Measurements from ENCODE around the gene SPAG17. TPM values are rescaled to one million over a fixed set of nuclear protein-coding genes. Genes with fewer than 3 reads are reported as not detected.
A peak's percentile ranks its signal among the peaks of the same experiment; 100 is the strongest.

The SPAG17 gene
- total RNA-seq, 1 experiment from 2014 or later, result not detected

GRCh38 chr1:118159569-118159968 is 25.5 kb downstream of the SPAG17 start:
- no peak for TF ChIP-seq CTCF (IDR thresholded peaks at IDR 0.05; ENCODE audit: unreplicated experiment)
- H3K4me3 Mint-ChIP-seq (ENCODE audit: unreplicated experiment), result no peak overlapping the region
- ChIA-PET CTCF (interaction anchor here (0.6 to 1.8 kb wide), 5 partner anchors 74 to 1116 kb away, joined by 3 to 12 read pairs (median 3); no protein-coding TSS in a partner anchor), POLR2A (interaction anchor here (0.6 to 3.0 kb wide), 3 partner anchors 50 to 652 kb away, joined by 3 to 14 read pairs (median 3); no protein-coding TSS in a partner anchor)
- no peaks in the 10 kb centered on the region for H3K27me3 Mint-ChIP-seq (ENCODE audit: insufficient read depth, unreplicated experiment)
- intact Hi-C loops (cut with micrococcal nuclease), result loop anchor here (5.0 to 10.0 kb wide), 4 partner anchors 48 to 785 kb away; no protein-coding TSS in a partner anchor
- BruUV-seq (replicated peaks), result no TSS peak
- peaks cover 18% of the 10 kb centered on the region for H3K4me1 Mint-ChIP-seq (ENCODE audit: insufficient read depth, unreplicated experiment)
- H3K36me3 Mint-ChIP-seq (ENCODE audit: insufficient read depth, unreplicated experiment), result no peaks in the 10 kb centered on the region
- H3K27ac Mint-ChIP-seq (ENCODE audit: low read depth, unreplicated experiment), result peak overlapping the region; percentile 3
- DNase-seq (ENCODE audit: unreplicated experiment), result no peak
- H3K9me3 Mint-ChIP-seq (ENCODE audit: unreplicated experiment), result no peaks in the 10 kb centered on the region

GRCh38 chr1:118158924-118159323 is 26.1 kb downstream of the SPAG17 start:
- intact Hi-C loops (cut with micrococcal nuclease), result loop anchor here (5.0 to 10.0 kb wide), 4 partner anchors 48 to 786 kb away; no protein-coding TSS in a partner anchor
- peak; percentile 31 for DNase-seq (ENCODE audit: unreplicated experiment)
- POLR2A ChIA-PET, result interaction anchor here (0.8 to 3.0 kb wide), 2 partner anchors 50 to 52 kb away, joined by 3 to 14 read pairs; no protein-coding TSS in a partner anchor
- H3K36me3 Mint-ChIP-seq (ENCODE audit: insufficient read depth, unreplicated experiment), result no peaks in the 10 kb centered on the region
- no peak overlapping the region for H3K4me3 Mint-ChIP-seq (ENCODE audit: unreplicated experiment)
- peaks cover 18% of the 10 kb centered on the region for H3K4me1 Mint-ChIP-seq (ENCODE audit: insufficient read depth, unreplicated experiment)
- H3K27me3 Mint-ChIP-seq (ENCODE audit: insufficient read depth, unreplicated experiment), result no peaks in the 10 kb centered on the region
- H3K27ac Mint-ChIP-seq (ENCODE audit: low read depth, unreplicated experiment), result peak overlapping the region; percentile 3
- BruUV-seq (replicated peaks), result no TSS peak
- no peaks in the 10 kb centered on the region for H3K9me3 Mint-ChIP-seq (ENCODE audit: unreplicated experiment)
- CTCF ChIA-PET, result interaction anchor here (0.6 to 1.8 kb wide), 3 partner anchors 75 to 116 kb away, joined by 3 to 12 read pairs (median 3); no protein-coding TSS in a partner anchor
- no peak for TF ChIP-seq CTCF (IDR thresholded peaks at IDR 0.05; ENCODE audit: unreplicated experiment)

- TF ChIP-seq CTCF (IDR thresholded peaks at IDR 0.05; ENCODE audit: unreplicated experiment), result no peak
- H3K36me3 Mint-ChIP-seq (ENCODE audit: insufficient read depth, unreplicated experiment), result no peaks in the 10 kb centered on the region
- no peaks in the 10 kb centered on the region for H3K9me3 Mint-ChIP-seq (ENCODE audit: unreplicated experiment)
- no peaks in the 10 kb centered on the region for H3K27me3 Mint-ChIP-seq (ENCODE audit: insufficient read depth, unreplicated experiment)
- no TSS peak for BruUV-seq (replicated peaks)
- ChIA-PET POLR2A (interaction anchor here (0.6 kb wide), 1 partner anchor 200 kb away, joined by 3 read pairs; no protein-coding TSS in a partner anchor), CTCF (no interaction called here)
- H3K4me3 Mint-ChIP-seq (ENCODE audit: unreplicated experiment), result no peak overlapping the region
- DNase-seq (ENCODE audit: unreplicated experiment), result no peak
- intact Hi-C loops (cut with micrococcal nuclease), result loop anchor here (5.0 to 10.0 kb wide), 4 partner anchors 50 to 787 kb away; no protein-coding TSS in a partner anchor
- peaks cover 18% of the 10 kb centered on the region for H3K4me1 Mint-ChIP-seq (ENCODE audit: insufficient read depth, unreplicated experiment)
- H3K27ac Mint-ChIP-seq (ENCODE audit: low read depth, unreplicated experiment), result no peak overlapping the region
Observed at GRCh38 chr1:118157506-118157905, 27.5 kb downstream of the SPAG17 start.

- no peak for DNase-seq (ENCODE audit: unreplicated experiment)
- no TSS peak for BruUV-seq (replicated peaks)
- TF ChIP-seq CTCF (IDR thresholded peaks at IDR 0.05; ENCODE audit: unreplicated experiment), result no peak
- no peaks in the 10 kb centered on the region for H3K36me3 Mint-ChIP-seq (ENCODE audit: insufficient read depth, unreplicated experiment)
- no peaks in the 10 kb centered on the region for H3K9me3 Mint-ChIP-seq (ENCODE audit: unreplicated experiment)
- ChIA-PET CTCF (interaction anchor here (0.7 to 3.3 kb wide), 26 partner anchors 9 to 1215 kb away, joined by 3 to 31 read pairs (median 4); no protein-coding TSS in a partner anchor), POLR2A (no interaction called here)
- intact Hi-C loops (cut with micrococcal nuclease), result loop anchor here (5.0 to 10.0 kb wide), 4 partner anchors 52 to 790 kb away; no protein-coding TSS in a partner anchor
- H3K27ac Mint-ChIP-seq (ENCODE audit: low read depth, unreplicated experiment), result no peak overlapping the region
- no peak overlapping the region for H3K4me3 Mint-ChIP-seq (ENCODE audit: unreplicated experiment)
- H3K27me3 Mint-ChIP-seq (ENCODE audit: insufficient read depth, unreplicated experiment), result no peaks in the 10 kb centered on the region
- H3K4me1 Mint-ChIP-seq (ENCODE audit: insufficient read depth, unreplicated experiment), result peaks cover 6% of the 10 kb centered on the region
Observed at GRCh38 chr1:118155106-118155505, 29.9 kb downstream of the SPAG17 start.

All from MCF 10A (cell line).